HG03108 (cell line): ENCODE data around the gene PLEKHM1.
A peak's percentile ranks its signal among the peaks of the same experiment; 100 is the strongest.

Source experiments
- ATAC-seq: cut with Tn5 transposase; IDR thresholded peaks from one replicate; pipeline ENCODE4 v1.9.1; 2021; ENCODE audit warnings: moderate library complexity; ENCODE audit not compliant: unreplicated experiment

PLEKHM1 gene

GRCh38 chr17:45428931-45429338, 61.6 kb downstream of the PLEKHM1 start:
- no peak for ATAC-seq

- peak; percentile 37 for ATAC-seq
Measured at GRCh38 chr17:45428050-45428617, 62.4 kb downstream of the PLEKHM1 start.

GRCh38 chr17:45427181-45427835, 63.2 kb downstream of the PLEKHM1 start:
- ATAC-seq: no peak

GRCh38 chr17:45426561-45426960, 64.0 kb downstream of the PLEKHM1 start:
- no peak for ATAC-seq

GRCh38 chr17:45425984-45426413, 64.5 kb downstream of the PLEKHM1 start:
- no peak for ATAC-seq

GRCh38 chr17:45425125-45425983, 65.2 kb downstream of the PLEKHM1 start:
- ATAC-seq: no peak

- ATAC-seq: no peak
Measured at GRCh38 chr17:45424769-45425124, 65.8 kb downstream of the PLEKHM1 start.

GRCh38 chr17:45423975-45424335, 66.6 kb downstream of the PLEKHM1 start:
- ATAC-seq: no peak

GRCh38 chr17:45423304-45423974, 67.1 kb downstream of the PLEKHM1 start:
- ATAC-seq: no peak

GRCh38 chr17:45414990-45415881, 75.3 kb downstream of the PLEKHM1 start:
- ATAC-seq: no peak

- no peak for ATAC-seq
Measured at GRCh38 chr17:45413498-45413923, 77.0 kb downstream of the PLEKHM1 start.

- ATAC-seq: no peak
Measured at GRCh38 chr17:45411348-45412105, 79.0 kb downstream of the PLEKHM1 start.

- no peak for ATAC-seq
Measured at GRCh38 chr17:45410144-45411091, 80.1 kb downstream of the PLEKHM1 start.

- ATAC-seq: no peak
Measured at GRCh38 chr17:45409659-45410076, 80.9 kb downstream of the PLEKHM1 start.

- no peak for ATAC-seq
Measured at GRCh38 chr17:45408611-45409421, 81.7 kb downstream of the PLEKHM1 start.

- ATAC-seq: no peak
Measured at GRCh38 chr17:45406107-45406506, 84.4 kb downstream of the PLEKHM1 start.

GRCh38 chr17:45405250-45406086, 85.1 kb downstream of the PLEKHM1 start:
- no peak for ATAC-seq
